GM23248 (cell line): ENCODE data around the gene RGCC.
"Not testable (repeated sequence)": the region's sequence is repeated elsewhere in the genome, so short reads cannot be mapped to it uniquely, and the experiment has no call there.

ENCODE experiments used
- EZH2 ChIP-seq: fragments of 200-600 bp; sonication (generic); IDR thresholded peaks from 2 replicates; pipeline ENCODE4 v1.6.1; 2018; ENCODE audit warnings: antibody characterized with exemption, mild to moderate bottlenecking; ENCODE audit not compliant: insufficient read depth, poor library complexity, severe bottlenecking
- EZH2phosphoT487 ChIP-seq: fragments of 200-600 bp; sonication (generic); IDR thresholded peaks from 2 replicates; pipeline ENCODE4 v1.6.1; 2018; ENCODE audit warnings: antibody characterized with exemption, moderate library complexity, mild to moderate bottlenecking, low read depth; ENCODE audit not compliant: insufficient read depth

GRCh38 chr13:41424675-41425074, 32.7 kb upstream of the RGCC start:
- TF ChIP-seq EZH2, EZH2phosphoT487: not testable (repeated sequence)
